HG02588 (cell line): ENCODE results near the gene ADNP2.
"Not testable (repeated sequence)": the region's sequence is repeated elsewhere in the genome, so short reads cannot be mapped to it uniquely, and the experiment has no call there.

Experiments used
- ATAC-seq: cut with Tn5 transposase; IDR thresholded peaks from one replicate; pipeline ENCODE4 v1.9.1; 2021; ENCODE audit warnings: mild to moderate bottlenecking, moderate library complexity; ENCODE audit not compliant: unreplicated experiment

Gene ADNP2

GRCh38 chr18:80143881-80144280, 34.8 kb downstream of the ADNP2 start:
- ATAC-seq = no peak

- no peak for ATAC-seq
These were observed 36.2 kb downstream of the ADNP2 start for GRCh38 chr18:80145196-80145804.

- peak; percentile 34 for ATAC-seq
These were observed 38.0 kb downstream of the ADNP2 start for GRCh38 chr18:80147037-80147417.

- ATAC-seq = peak; percentile 84
These were observed 38.6 kb downstream of the ADNP2 start for GRCh38 chr18:80147418-80148325.

- no peak for ATAC-seq
These were observed 39.5 kb downstream of the ADNP2 start for GRCh38 chr18:80148326-80149199.

- ATAC-seq = no peak
These were observed 40.6 kb downstream of the ADNP2 start for GRCh38 chr18:80149667-80150066.

- ATAC-seq = peak; percentile 73
These were observed 45.2 kb downstream of the ADNP2 start for GRCh38 chr18:80154293-80154692.

GRCh38 chr18:80157708-80158343, 48.8 kb downstream of the ADNP2 start:
- ATAC-seq = no peak

GRCh38 chr18:80158365-80158764, 49.3 kb downstream of the ADNP2 start:
- no peak for ATAC-seq

GRCh38 chr18:80159713-80160636, 50.9 kb downstream of the ADNP2 start:
- ATAC-seq = no peak

GRCh38 chr18:80161781-80162417, 52.8 kb downstream of the ADNP2 start:
- ATAC-seq = no peak

GRCh38 chr18:80163183-80163582, 54.1 kb downstream of the ADNP2 start:
- ATAC-seq = no peak

GRCh38 chr18:80164727-80165355, 55.8 kb downstream of the ADNP2 start:
- ATAC-seq = not testable (repeated sequence)

- no peak for ATAC-seq
These were observed 57.2 kb downstream of the ADNP2 start for GRCh38 chr18:80166240-80166639.

- ATAC-seq = no peak
These were observed 57.7 kb downstream of the ADNP2 start for GRCh38 chr18:80166725-80167124.

- no peak for ATAC-seq
These were observed 58.3 kb downstream of the ADNP2 start for GRCh38 chr18:80167331-80167730.

GRCh38 chr18:80167931-80168330, 58.9 kb downstream of the ADNP2 start:
- no peak for ATAC-seq

- ATAC-seq = no peak
These were observed 59.3 kb downstream of the ADNP2 start for GRCh38 chr18:80168346-80168745.

- ATAC-seq = no peak
These were observed 59.9 kb downstream of the ADNP2 start for GRCh38 chr18:80168982-80169381.
